SKM-1 (cell line): ENCODE measurements around the gene TRRAP.
"Not testable (repeated sequence)": the region's sequence is repeated elsewhere in the genome, so short reads cannot be mapped to it uniquely, and the experiment has no call there.

Experiments
- DNase-seq: peaks from one replicate; lab custom pipeline; 2025; ENCODE audit not compliant: unreplicated experiment; lab: John Stamatoyannopoulos, UW

TRRAP gene

GRCh38 chr7:98864731-98865453 lies 13.4 kb upstream of the TRRAP start:
- DNase-seq: no peak

GRCh38 chr7:98866351-98866750 lies 12.0 kb upstream of the TRRAP start:
- DNase-seq: no peak

- DNase-seq: no peak
These were observed 11.6 kb upstream of the TRRAP start for GRCh38 chr7:98866765-98867164.

- no peak for DNase-seq
These were observed 9.9 kb upstream of the TRRAP start for GRCh38 chr7:98868450-98868849.

GRCh38 chr7:98869027-98869596 lies 9.2 kb upstream of the TRRAP start:
- no peak for DNase-seq

- no peak for DNase-seq
These were observed 8.7 kb upstream of the TRRAP start, which contains the start of gene TMEM130 for GRCh38 chr7:98869597-98870120. TSS of gene TMEM130 (minus strand) at chr7:98870014. CDS start at chr7:98869861, 153 bp downstream.

- no peak for DNase-seq
These were observed 8.1 kb upstream of the TRRAP start for GRCh38 chr7:98870121-98870651.

GRCh38 chr7:98870807-98871491 lies 7.4 kb upstream of the TRRAP start:
- no peak for DNase-seq

- DNase-seq: no peak
These were observed 5.9 kb upstream of the TRRAP start for GRCh38 chr7:98872328-98872924.

GRCh38 chr7:98873610-98874009 lies 4.7 kb upstream of the TRRAP start:
- not testable (repeated sequence) for DNase-seq

GRCh38 chr7:98874942-98875341 lies 3.4 kb upstream of the TRRAP start:
- no peak for DNase-seq

- no peak for DNase-seq
These were observed 2.8 kb upstream of the TRRAP start for GRCh38 chr7:98875501-98875900.

- no peak for DNase-seq
These were observed 1.2 kb upstream of the TRRAP start for GRCh38 chr7:98877146-98877545.

GRCh38 chr7:98877692-98878364 lies 504 bp upstream of the TRRAP start:
- no peak for DNase-seq

- no peak for DNase-seq
These were observed 1.1 kb downstream of the TRRAP start for GRCh38 chr7:98879198-98879978.

GRCh38 chr7:98879979-98880315 lies 1.6 kb downstream of the TRRAP start:
- no peak for DNase-seq

- DNase-seq: no peak
These were observed 2.2 kb downstream of the TRRAP start for GRCh38 chr7:98880485-98880884.

GRCh38 chr7:98881561-98882315 lies 3.4 kb downstream of the TRRAP start:
- no peak for DNase-seq

GRCh38 chr7:98884416-98884815 lies 6.1 kb downstream of the TRRAP start:
- no peak for DNase-seq
